SK-N-MC (cell line): Measurements from ENCODE around the gene OSTF1.

ENCODE experiments used
- EZH2 ChIP-seq: fragments of 200-600 bp; sonication (generic); IDR thresholded peaks from one replicate; pipeline ENCODE4 v1.6.1; 2017; ENCODE audit warnings: antibody characterized with exemption
- FOXP2 ChIP-seq: optimal IDR thresholded peaks from 2 replicates; pipeline ENCODE3; 2011; ENCODE audit warnings: mild to moderate bottlenecking, moderate library complexity; ENCODE audit not compliant: insufficient read depth; ENCODE audit errors: extremely low read length, control extremely low read depth
- POLR2AphosphoS5 ChIP-seq: IDR thresholded peaks from 2 replicates; pipeline ENCODE4 v1.6.1; 2012; ENCODE audit warnings: mild to moderate bottlenecking, low read depth, low read length, borderline replicate concordance

- TF ChIP-seq POLR2AphosphoS5: no peak
- no peak for TF ChIP-seq EZH2
- TF ChIP-seq FOXP2: no peak
These were observed 16.3 kb downstream of the OSTF1 start for GRCh38 chr9:75104607-75105006.
